ENCODE data around the gene ZGRF1.

The ZGRF1 gene

GRCh38 chr4:112511093-112511802, 125.5 kb downstream of the ZGRF1 start:
- no peak overlapping the region for H3K4me3 ChIP-seq (ENCODE audit: low read depth, low read length)
- no peaks in the 10 kb centered on the region; the same call in 1 of the 2 replicates for H3K4me1 ChIP-seq
- no peak for DNase-seq
- peaks cover 95% of the 10 kb centered on the region for H3K27me3 ChIP-seq
- TF ChIP-seq CTCF (IDR thresholded peaks at IDR 0.05; ENCODE audit: low read depth, low read length): no peak
- H3K36me3 ChIP-seq: no peaks in the 10 kb centered on the region
- H3K9me3 ChIP-seq: no peaks in the 10 kb centered on the region

- no peaks in the 10 kb centered on the region; the same call in 1 of the 2 replicates for H3K4me1 ChIP-seq
- no peak overlapping the region for H3K4me3 ChIP-seq (ENCODE audit: low read depth, low read length)
- H3K9me3 ChIP-seq: no peaks in the 10 kb centered on the region
- DNase-seq: no peak
- TF ChIP-seq CTCF (IDR thresholded peaks at IDR 0.05; ENCODE audit: low read depth, low read length): no peak
- peaks cover 97% of the 10 kb centered on the region for H3K27me3 ChIP-seq
- no peaks in the 10 kb centered on the region for H3K36me3 ChIP-seq
Observed at GRCh38 chr4:112510291-112511092, 126.2 kb downstream of the ZGRF1 start.

- Histone ChIP-seq H3K4me1 (no peaks in the 10 kb centered on the region; the same call in 1 of the 2 replicates), H3K9me3 (no peaks in the 10 kb centered on the region), H3K36me3 (no peaks in the 10 kb centered on the region), H3K27me3 (peaks cover 97% of the 10 kb centered on the region), H3K4me3 (ENCODE audit: low read depth, low read length) (no peak overlapping the region)
- TF ChIP-seq CTCF (IDR thresholded peaks at IDR 0.05; ENCODE audit: low read depth, low read length): no peak
- no peak for DNase-seq
Observed at GRCh38 chr4:112509243-112510141, 127.2 kb downstream of the ZGRF1 start.

- no peaks in the 10 kb centered on the region for H3K36me3 ChIP-seq
- DNase-seq: no peak
- H3K4me3 ChIP-seq (ENCODE audit: low read depth, low read length): no peak overlapping the region
- H3K4me1 ChIP-seq: no peaks in the 10 kb centered on the region
- no peaks in the 10 kb centered on the region for H3K9me3 ChIP-seq
- peaks cover 97% of the 10 kb centered on the region for H3K27me3 ChIP-seq
- no peak for TF ChIP-seq CTCF (IDR thresholded peaks at IDR 0.05; ENCODE audit: low read depth, low read length)
Observed at GRCh38 chr4:112508356-112508755, 128.4 kb downstream of the ZGRF1 start.

GRCh38 chr4:112504807-112505206, 131.9 kb downstream of the ZGRF1 start:
- no peak for DNase-seq
- Histone ChIP-seq H3K4me1 (no peaks in the 10 kb centered on the region), H3K27me3 (peaks cover 85% of the 10 kb centered on the region), H3K4me3 (ENCODE audit: low read depth, low read length) (no peak overlapping the region), H3K36me3 (no peaks in the 10 kb centered on the region), H3K9me3 (no peaks in the 10 kb centered on the region)
- TF ChIP-seq CTCF (IDR thresholded peaks at IDR 0.05; ENCODE audit: low read depth, low read length): no peak
